Activated naive CD4-positive, alpha-beta T cell treated with anti-CD3 and anti-CD28 coated beads, Interleukin-2, amount 10 ng/mL, durations not matched to agents 7 days and 5 days (primary cell): ENCODE results near the gene MCCC1.

Experiments used
- CTCF ChIA-PET: fragments of 350-600 bp; sonication (Branson Sonifier 250); formaldehyde crosslinking; loops from one replicate; lab custom pipeline; 2021; ENCODE audit warnings: antibody characterized with exemption; lab: Charles Lee
- DNase-seq: peaks from one replicate; pipeline ENCODE4 v3.0.0-alpha.2; 2020
- H3K27ac Mint-ChIP-seq: one replicate; pipeline ENCODE4 v1.8.0; 2021; ENCODE audit warnings: mild to moderate bottlenecking, moderate library complexity, mixed read lengths
- H3K27me3 Mint-ChIP-seq: one replicate; pipeline ENCODE4 v1.8.0; 2021; ENCODE audit warnings: mild to moderate bottlenecking, mixed read lengths
- H3K36me3 Mint-ChIP-seq: one replicate; pipeline ENCODE4 v1.8.0; 2021; ENCODE audit warnings: mixed read lengths
- H3K4me1 Mint-ChIP-seq: one replicate; pipeline ENCODE4 v1.8.0; 2021; ENCODE audit warnings: mixed read lengths
- H3K4me3 Mint-ChIP-seq: one replicate; pipeline ENCODE4 v1.8.0; 2021; ENCODE audit warnings: mild to moderate bottlenecking, moderate library complexity, mixed read lengths
- H3K9me3 Mint-ChIP-seq: one replicate; pipeline ENCODE4 v1.8.0; 2021; ENCODE audit warnings: mixed read lengths

The MCCC1 gene

GRCh38 chr3:183058351-183058750 is 40.9 kb downstream of the MCCC1 start:
- Mint-ChIP-seq H3K27ac (no peak overlapping the region), H3K4me1 (no peaks in the 10 kb centered on the region), H3K27me3 (no peaks in the 10 kb centered on the region), H3K4me3 (no peak overlapping the region), H3K36me3 (peaks cover 4% of the 10 kb centered on the region), H3K9me3 (no peaks in the 10 kb centered on the region)
- no peak for DNase-seq
- CTCF ChIA-PET, result no interaction called here

DNA sequence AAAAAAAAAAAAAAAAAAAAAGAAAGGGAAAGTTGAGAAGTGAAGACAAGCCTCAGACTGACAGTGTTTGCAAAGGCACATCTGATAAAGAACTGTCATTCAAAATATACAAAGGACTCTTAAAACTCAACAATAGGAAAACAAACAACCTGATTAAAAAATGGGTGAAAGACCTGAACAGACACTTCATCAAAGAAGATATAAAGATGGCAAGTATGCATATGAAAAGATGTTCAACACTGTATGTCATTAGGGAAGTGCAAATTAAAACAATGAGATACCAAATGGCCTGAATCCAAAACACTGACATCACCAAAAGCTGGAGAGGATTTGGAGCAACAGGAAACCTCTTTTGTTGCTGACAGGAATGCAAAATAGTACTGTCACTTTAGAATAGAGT is 48.6 kb downstream of the MCCC1 start:
- peaks cover 12% of the 10 kb centered on the region for H3K4me1 Mint-ChIP-seq
- CTCF ChIA-PET, result no interaction called here
- no peaks in the 10 kb centered on the region for H3K27me3 Mint-ChIP-seq
- no peaks in the 10 kb centered on the region for H3K9me3 Mint-ChIP-seq
- H3K36me3 Mint-ChIP-seq, result peaks cover 31% of the 10 kb centered on the region
- H3K27ac Mint-ChIP-seq, result no peak overlapping the region
- no peak overlapping the region for H3K4me3 Mint-ChIP-seq
- DNase-seq, result no peak

GRCh38 chr3:183046883-183047282 is 52.4 kb downstream of the MCCC1 start:
- H3K9me3 Mint-ChIP-seq, result no peaks in the 10 kb centered on the region
- H3K4me1 Mint-ChIP-seq, result peaks cover 19% of the 10 kb centered on the region
- no peak for DNase-seq
- CTCF ChIA-PET, result no interaction called here
- no peak overlapping the region for H3K4me3 Mint-ChIP-seq
- peak overlapping the region; percentile 11 for H3K27ac Mint-ChIP-seq
- peaks cover 48% of the 10 kb centered on the region for H3K36me3 Mint-ChIP-seq
- H3K27me3 Mint-ChIP-seq, result no peaks in the 10 kb centered on the region

DNA sequence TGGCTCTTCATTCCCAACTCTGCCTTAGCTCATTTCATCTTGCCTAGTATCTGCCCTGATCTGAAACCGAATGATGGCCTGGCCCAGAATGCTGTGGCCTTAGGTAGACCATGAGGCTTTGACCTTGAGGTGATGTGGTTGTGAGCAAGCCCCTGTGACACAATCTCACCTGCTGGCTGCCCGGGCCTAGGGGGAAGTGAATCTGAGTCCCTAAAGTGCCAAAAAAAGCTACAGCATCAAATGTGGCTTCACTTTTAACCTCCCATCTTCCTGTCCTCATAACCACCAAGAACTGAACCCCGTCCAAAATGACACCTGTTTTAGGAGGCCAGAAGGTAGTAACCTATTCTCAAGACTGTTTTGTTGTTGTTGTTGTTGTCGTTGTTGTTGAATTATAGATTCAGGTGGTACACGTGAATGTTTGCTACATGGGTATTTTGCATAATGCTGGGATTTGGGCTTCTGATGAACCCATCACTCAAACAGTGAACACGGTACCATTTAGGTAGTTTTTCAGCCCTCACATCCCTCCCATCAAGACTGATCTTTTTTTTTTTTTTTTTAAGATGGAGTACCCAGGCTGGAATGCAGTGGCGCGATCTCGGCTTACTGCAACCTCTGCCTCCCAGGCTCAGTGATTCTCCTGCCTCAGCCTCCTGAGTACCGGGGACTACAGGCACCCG is 54.6 kb downstream of the MCCC1 start:
- Mint-ChIP-seq H3K4me3 (no peak overlapping the region), H3K9me3 (no peaks in the 10 kb centered on the region), H3K27ac (no peak overlapping the region), H3K36me3 (peaks cover 39% of the 10 kb centered on the region), H3K27me3 (no peaks in the 10 kb centered on the region), H3K4me1 (peaks cover 19% of the 10 kb centered on the region)
- DNase-seq, result no peak
- CTCF ChIA-PET, result interaction anchor here (0.6 to 0.7 kb wide), 2 partner anchors 63 to 337 kb away, joined by 3 read pairs; no protein-coding TSS in a partner anchor

DNA sequence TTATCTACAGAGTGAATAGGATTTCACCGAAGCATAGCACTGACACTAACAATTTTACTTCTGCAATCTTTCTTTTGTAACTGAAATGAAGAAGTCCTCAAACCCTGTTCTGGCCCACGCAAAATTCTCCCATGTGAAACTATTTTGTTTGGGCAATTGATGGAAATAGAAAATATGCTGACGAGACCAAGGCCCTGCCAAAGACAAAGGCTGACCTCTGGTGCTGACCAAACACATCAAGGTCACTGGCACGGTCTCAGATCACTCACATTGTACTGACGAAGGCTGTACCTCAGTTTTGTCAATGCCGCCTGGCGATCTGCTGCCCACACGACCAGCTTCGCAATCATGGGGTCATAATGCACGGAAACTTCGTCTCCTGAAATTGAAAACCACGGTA is 60.5 kb downstream of the MCCC1 start:
- DNase-seq, result no peak
- H3K36me3 Mint-ChIP-seq, result peaks cover 43% of the 10 kb centered on the region
- CTCF ChIA-PET, result no interaction called here

DNA sequence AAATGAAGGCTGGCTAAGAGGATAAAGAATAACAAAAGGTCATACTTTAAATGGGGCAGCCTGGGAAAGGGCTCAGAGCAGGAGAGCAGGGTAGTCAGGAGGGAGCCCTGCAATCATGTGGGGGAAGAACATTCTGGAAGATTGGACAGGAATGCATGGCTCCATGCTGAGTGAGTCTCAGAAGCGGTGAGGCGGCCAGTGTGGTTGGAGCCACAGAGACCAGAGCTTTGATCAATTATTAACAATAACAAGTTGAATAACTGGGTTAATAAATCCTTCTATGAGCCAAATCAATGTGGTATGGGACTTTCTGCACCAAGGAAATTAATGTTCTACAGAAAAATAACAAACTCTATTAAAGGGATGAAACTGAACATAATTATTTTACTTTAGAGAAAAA is 61.1 kb downstream of the MCCC1 start:
- CTCF ChIA-PET, result no interaction called here
- Mint-ChIP-seq H3K9me3 (no peaks in the 10 kb centered on the region), H3K4me3 (no peak overlapping the region), H3K4me1 (no peaks in the 10 kb centered on the region), H3K36me3 (peaks cover 40% of the 10 kb centered on the region), H3K27ac (no peak overlapping the region), H3K27me3 (no peaks in the 10 kb centered on the region)
- no peak for DNase-seq

More for the DNA sequence above, 60.5 kb downstream of the MCCC1 start:
- Mint-ChIP-seq H3K27me3 (no peaks in the 10 kb centered on the region), H3K4me3 (no peak overlapping the region), H3K4me1 (no peaks in the 10 kb centered on the region), H3K9me3 (no peaks in the 10 kb centered on the region), H3K27ac (no peak overlapping the region)

- H3K27ac Mint-ChIP-seq, result no peak overlapping the region
- no peak for DNase-seq
- H3K27me3 Mint-ChIP-seq, result no peaks in the 10 kb centered on the region
- CTCF ChIA-PET, result no interaction called here
- no peaks in the 10 kb centered on the region for H3K4me1 Mint-ChIP-seq
- peaks cover 51% of the 10 kb centered on the region for H3K36me3 Mint-ChIP-seq
- H3K4me3 Mint-ChIP-seq, result no peak overlapping the region
- H3K9me3 Mint-ChIP-seq, result no peaks in the 10 kb centered on the region
These were observed 65.5 kb downstream of the MCCC1 start for GRCh38 chr3:183033746-183034145.

DNA sequence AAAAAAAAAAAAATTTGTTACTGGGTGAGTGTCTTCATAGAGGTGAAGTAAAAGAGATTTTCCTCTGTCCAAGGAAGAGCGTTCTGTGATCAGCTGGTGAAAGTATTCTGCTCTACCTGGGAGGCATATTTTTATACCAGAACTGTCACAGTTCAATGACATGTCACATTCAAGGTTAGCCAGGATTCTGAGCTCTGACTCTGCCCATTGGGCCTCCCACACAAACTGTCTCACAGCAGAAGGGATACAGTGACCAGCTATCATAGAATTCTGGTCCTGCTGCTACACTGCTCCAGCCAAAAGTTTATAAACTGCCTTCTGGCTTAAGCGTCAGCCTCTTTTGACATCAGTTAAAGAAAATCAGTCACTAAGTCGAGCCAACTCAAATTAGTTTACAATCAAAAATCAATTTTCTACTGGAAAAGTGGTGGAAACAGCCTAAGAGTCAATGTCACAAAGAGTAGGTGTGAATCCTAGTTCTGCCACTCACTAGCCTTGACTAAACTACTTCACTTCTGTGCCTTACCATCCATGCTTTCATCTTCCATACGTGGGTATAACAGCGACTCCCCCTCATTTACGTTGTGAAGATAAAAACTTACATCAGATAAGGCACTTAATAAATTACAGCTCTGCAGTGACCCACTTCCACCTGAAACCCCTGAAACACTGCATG is 66.3 kb downstream of the MCCC1 start:
- H3K9me3 Mint-ChIP-seq, result no peaks in the 10 kb centered on the region
- H3K27ac Mint-ChIP-seq, result no peak overlapping the region
- DNase-seq, result no peak
- CTCF ChIA-PET, result interaction anchor here (0.5 to 0.8 kb wide), 4 partner anchors 10 to 361 kb away, joined by 3 read pairs; no protein-coding TSS in a partner anchor
- no peaks in the 10 kb centered on the region for H3K27me3 Mint-ChIP-seq
- peaks cover 51% of the 10 kb centered on the region for H3K36me3 Mint-ChIP-seq
- no peak overlapping the region for H3K4me3 Mint-ChIP-seq
- H3K4me1 Mint-ChIP-seq, result no peaks in the 10 kb centered on the region

DNA sequence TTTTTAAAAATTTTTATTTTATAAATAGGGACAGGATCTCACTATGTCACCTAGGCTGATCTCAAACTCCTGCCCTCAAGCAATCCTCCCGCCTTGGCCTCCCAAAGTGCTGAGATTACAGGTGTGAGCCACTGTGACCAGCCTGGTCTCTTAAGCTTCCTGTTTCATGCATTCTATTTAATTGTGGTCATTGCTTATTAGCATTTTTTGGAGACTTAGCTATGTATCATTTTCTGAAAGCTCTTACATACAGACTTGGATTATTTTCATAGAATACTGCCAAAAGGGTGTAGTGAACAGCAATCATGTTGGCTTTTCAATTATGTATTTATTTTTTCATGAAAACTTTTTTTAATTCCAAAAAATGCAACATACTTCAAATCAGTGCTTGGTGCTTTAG is 67.5 kb downstream of the MCCC1 start:
- Mint-ChIP-seq H3K36me3 (peaks cover 41% of the 10 kb centered on the region), H3K4me1 (no peaks in the 10 kb centered on the region), H3K4me3 (no peak overlapping the region), H3K27ac (no peak overlapping the region), H3K27me3 (no peaks in the 10 kb centered on the region), H3K9me3 (no peaks in the 10 kb centered on the region)
- CTCF ChIA-PET, result no interaction called here
- no peak for DNase-seq

- CTCF ChIA-PET, result no interaction called here
- Mint-ChIP-seq H3K27me3 (no peaks in the 10 kb centered on the region), H3K4me1 (no peaks in the 10 kb centered on the region), H3K36me3 (peaks cover 41% of the 10 kb centered on the region), H3K4me3 (no peak overlapping the region), H3K27ac (no peak overlapping the region), H3K9me3 (no peaks in the 10 kb centered on the region)
- DNase-seq, result no peak
These were observed 70.9 kb downstream of the MCCC1 start for GRCh38 chr3:183028416-183028815.

- no peaks in the 10 kb centered on the region for H3K4me1 Mint-ChIP-seq
These were observed 72.0 kb downstream of the MCCC1 start for GRCh38 chr3:183027276-183027675.

GRCh38 chr3:183022936-183023516 is 76.3 kb downstream of the MCCC1 start:
- Mint-ChIP-seq H3K27me3 (no peaks in the 10 kb centered on the region), H3K9me3 (no peaks in the 10 kb centered on the region), H3K4me1 (no peaks in the 10 kb centered on the region), H3K27ac (no peak overlapping the region), H3K36me3 (peaks cover 19% of the 10 kb centered on the region), H3K4me3 (no peak overlapping the region)
- no peak for DNase-seq
- CTCF ChIA-PET, result interaction anchor here (0.6 kb wide), 1 partner anchor 10 kb away, joined by 3 read pairs; no protein-coding TSS in a partner anchor

More at GRCh38 chr3:183027276-183027675, 72.0 kb downstream of the MCCC1 start:
- H3K36me3 Mint-ChIP-seq, result peaks cover 34% of the 10 kb centered on the region
- no peaks in the 10 kb centered on the region for H3K9me3 Mint-ChIP-seq
- no peak for DNase-seq
- H3K4me3 Mint-ChIP-seq, result no peak overlapping the region
- H3K27me3 Mint-ChIP-seq, result no peaks in the 10 kb centered on the region
- H3K27ac Mint-ChIP-seq, result no peak overlapping the region
- CTCF ChIA-PET, result interaction anchor here (0.6 kb wide), 1 partner anchor 80 kb away, joined by 4 read pairs; no protein-coding TSS in a partner anchor

GRCh38 chr3:183018421-183019192 is 80.7 kb downstream of the MCCC1 start:
- CTCF ChIA-PET, result no interaction called here
- Mint-ChIP-seq H3K9me3 (no peaks in the 10 kb centered on the region), H3K36me3 (peaks cover 28% of the 10 kb centered on the region), H3K4me3 (no peak overlapping the region), H3K27ac (peak overlapping the region; percentile 40), H3K4me1 (no peaks in the 10 kb centered on the region), H3K27me3 (no peaks in the 10 kb centered on the region)
- peak; percentile 25 for DNase-seq

- Mint-ChIP-seq H3K27me3 (no peaks in the 10 kb centered on the region), H3K4me1 (no peaks in the 10 kb centered on the region), H3K9me3 (no peaks in the 10 kb centered on the region), H3K36me3 (peaks cover 22% of the 10 kb centered on the region), H3K4me3 (no peak overlapping the region), H3K27ac (no peak overlapping the region)
- DNase-seq, result no peak
- CTCF ChIA-PET, result no interaction called here
These were observed 84.1 kb downstream of the MCCC1 start for GRCh38 chr3:183015185-183015584.
